Measurements from ENCODE around the gene XRCC6.
"Not testable (repeated sequence)": the region's sequence is repeated elsewhere in the genome, so short reads cannot be mapped to it uniquely, and the experiment has no call there.

XRCC6 gene

DNA sequence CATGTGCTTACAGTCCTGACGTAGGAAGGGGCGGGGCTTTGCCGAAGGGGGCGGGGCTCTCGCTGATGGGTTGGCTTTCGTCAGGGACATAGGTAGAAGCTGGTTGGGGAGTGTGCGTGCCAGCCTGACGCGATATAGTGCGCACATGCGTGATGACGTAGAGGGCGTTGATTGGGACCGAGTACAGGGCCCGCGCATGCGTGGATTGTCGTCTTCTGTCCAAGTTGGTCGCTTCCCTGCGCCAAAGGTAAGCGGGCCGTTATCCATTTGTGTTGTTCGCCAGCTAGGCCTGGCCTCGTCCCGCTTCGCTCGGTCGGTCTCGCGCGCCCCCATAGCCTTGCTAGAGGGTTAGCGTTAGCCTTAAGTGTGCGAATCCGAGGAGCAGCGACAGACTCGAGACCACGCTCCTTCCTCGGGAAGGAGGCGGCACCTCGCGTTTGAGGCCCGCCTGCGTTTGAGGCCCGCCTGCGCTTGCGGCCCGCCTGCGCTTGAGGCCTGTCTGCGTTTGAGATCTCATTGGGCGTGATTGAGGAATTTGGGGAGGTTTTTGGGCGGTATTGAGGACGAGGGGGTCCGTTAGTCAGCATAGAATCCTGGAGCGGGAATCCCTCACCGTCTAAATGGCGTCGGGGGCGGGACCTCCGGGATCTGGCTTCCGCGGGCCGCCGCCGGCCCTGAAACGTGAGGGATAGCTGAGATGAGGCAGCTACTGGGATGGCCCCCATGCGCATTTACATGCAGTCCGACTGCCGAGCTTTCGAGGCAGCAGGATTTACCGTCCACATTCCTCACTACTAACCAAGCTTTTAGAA, at the start of gene XRCC6:
Gene XRCC6 (plus strand): TSS at position 197 of the 812 bp plus-strand sequence. CDS start 710 bp downstream, outside the sequence.
- peak; percentile 100 for DNase-seq

DNA sequence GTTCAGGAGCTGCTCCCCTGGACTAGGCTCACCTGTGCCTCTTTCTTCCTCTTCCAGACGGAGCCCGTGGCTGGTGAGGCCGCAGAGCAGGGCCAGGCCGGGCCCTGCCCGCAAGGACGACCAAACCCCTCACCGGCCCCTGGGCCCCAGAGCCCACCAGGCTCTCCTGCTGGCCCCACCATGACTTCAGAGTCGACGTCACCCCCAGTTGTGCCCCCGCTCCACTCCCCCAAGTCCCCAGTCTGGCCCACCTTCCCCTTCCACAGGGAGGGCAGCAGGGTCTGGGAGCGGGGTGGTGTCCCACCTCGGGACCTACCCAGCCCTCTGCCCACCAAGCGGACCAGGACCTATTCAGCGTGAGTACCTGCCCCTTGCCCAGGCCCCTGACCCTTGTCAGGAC, 49.3 kb upstream of the XRCC6 start:
- no peak for DNase-seq

DNA sequence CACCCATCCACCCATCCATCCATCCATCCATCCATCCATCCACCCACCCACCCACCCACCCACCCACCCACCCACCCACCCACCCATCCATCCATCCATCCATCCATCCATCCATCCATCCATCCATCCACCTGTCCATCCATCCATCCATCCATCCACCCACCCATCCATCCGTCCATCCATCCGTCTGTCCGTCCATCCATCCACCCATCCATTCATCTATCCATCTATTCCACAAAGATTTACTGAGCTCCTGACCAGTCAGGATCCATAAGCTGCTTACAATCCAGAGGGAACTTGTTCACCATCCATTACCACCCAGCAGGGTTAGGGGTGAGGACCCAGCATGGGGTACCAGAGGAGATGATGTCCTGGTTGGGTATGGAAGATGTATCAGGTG, 48.8 kb upstream of the XRCC6 start:
- DNase-seq = not testable (repeated sequence)

DNA sequence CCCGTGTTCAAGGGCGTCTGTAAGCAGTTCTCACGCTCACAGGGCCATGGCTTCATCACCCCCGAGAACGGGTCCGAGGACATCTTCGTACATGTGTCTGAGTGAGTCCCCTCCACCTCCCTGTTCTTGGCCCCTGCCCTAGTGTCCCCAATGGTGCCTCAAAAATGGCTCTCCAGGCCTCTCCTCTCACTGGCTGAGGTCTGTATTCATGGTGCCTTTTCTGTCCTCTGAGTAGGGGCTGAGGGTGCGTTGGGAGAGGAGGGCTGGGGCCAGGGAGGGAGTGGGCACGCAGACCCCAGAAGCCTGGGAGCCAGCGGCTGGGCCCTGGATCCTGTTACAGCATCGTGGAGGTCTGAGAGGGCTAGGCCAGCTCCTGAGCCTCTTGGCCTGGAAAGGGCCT, 47.4 kb upstream of the XRCC6 start:
- DNase-seq = no peak

DNA sequence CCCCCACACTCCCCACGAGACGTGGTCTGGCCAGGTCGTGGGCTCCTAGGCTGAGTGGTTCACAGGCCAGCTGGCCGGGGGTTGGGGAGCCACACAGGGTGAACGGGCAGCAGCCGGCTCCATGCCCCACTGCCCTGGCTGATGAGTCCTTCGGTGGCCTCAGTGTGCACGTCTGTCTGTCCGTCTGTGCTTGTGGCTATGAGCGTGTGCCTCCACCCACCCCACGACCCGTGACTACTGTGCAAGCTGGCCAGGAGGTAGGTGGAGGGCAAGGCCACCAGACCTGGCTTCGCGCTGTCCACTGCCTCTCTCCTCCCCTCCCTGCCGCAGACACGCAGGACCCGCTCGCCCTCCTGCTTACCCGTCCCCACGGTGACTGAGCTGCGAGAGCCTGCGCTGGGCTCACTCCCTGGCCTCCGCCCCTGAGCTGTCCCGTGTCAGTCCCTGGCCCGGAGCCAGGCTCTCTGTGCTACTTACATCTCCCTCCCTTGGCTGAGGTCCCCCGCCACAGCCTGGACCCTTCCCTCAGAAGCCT, 46.2 kb upstream of the XRCC6 start:
- peak; percentile 46 for DNase-seq

DNA sequence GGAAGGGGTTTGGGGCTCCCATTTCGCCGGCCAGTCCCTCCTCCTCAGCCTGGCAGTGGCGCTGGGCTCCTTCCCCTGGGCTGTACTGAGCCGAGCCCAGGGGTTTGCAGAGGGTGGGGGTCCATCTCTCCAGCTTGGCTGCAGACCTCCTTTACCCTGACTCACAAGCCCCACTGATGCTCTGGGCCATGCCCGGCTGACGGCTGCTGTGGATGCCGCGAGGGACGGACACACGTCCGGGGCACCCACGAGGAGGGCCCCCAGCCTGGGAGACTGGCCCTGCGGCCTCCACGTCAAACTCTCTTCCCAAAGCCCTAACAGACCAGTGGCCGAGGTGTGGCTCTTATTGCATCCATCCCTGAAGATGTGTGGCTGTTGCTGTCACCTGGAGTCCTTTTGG, 45.6 kb upstream of the XRCC6 start:
- no peak for DNase-seq

DNA sequence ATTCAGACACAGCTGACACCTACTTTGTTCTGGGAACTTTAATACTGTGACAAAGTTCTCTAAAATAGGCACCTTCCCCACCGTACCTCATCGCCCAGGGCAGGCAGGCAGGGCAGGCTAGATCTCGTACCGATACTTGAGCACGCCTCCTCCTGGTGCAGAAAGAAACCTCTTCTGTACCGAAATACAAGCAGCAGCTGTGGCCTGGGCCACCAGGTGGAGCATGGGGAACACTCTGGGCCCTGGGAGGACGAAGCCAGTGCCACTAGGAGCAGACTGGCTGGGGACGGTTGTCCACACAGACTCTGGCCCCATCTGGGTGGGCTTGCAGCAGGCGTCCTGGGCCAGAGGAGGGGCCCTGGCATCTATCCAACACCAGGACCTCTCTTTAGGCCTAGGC, 44.2 kb upstream of the XRCC6 start:
- peak; percentile 90 for DNase-seq

DNA sequence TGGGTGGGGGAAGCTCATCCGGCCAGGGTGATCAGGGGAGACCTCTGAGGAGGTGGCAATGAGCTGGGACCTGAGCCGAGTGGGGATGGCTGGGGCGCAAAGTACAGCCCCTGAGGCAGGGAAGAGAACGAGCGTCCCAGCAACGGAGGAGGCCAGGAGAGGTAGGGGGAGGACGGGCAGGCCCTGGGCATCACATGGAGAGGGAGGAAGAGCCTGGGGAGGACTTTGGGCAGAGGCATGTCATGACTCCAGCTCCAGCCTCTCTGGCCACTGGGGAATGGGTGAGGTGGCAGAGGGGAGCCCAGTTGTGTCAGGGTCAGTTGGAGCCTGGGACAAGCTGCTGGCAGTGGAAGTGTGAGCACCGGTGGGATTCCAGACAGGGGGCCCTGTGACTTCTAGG, 43.0 kb upstream of the XRCC6 start:
- no peak for DNase-seq

DNA sequence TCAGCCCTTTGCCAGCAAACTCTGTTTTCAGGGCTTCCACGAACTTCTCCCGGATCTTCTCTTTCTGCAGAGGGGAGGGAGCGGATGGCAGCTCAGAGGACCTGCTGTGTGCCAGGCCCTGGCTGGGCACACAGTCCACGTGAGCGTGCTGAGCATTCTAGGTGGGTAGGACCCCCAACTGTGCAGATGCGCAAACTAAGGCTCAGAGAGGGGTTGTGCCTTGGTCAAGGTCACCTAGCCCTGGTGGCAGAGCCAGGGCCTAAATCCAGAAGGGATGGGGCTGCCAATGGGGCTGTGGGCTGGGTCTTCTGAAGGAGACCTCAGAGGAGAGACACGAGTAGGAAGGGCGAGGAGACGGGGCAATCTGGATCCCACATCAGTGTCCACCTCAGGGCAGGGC, 42.3 kb upstream of the XRCC6 start:
- DNase-seq = no peak

DNA sequence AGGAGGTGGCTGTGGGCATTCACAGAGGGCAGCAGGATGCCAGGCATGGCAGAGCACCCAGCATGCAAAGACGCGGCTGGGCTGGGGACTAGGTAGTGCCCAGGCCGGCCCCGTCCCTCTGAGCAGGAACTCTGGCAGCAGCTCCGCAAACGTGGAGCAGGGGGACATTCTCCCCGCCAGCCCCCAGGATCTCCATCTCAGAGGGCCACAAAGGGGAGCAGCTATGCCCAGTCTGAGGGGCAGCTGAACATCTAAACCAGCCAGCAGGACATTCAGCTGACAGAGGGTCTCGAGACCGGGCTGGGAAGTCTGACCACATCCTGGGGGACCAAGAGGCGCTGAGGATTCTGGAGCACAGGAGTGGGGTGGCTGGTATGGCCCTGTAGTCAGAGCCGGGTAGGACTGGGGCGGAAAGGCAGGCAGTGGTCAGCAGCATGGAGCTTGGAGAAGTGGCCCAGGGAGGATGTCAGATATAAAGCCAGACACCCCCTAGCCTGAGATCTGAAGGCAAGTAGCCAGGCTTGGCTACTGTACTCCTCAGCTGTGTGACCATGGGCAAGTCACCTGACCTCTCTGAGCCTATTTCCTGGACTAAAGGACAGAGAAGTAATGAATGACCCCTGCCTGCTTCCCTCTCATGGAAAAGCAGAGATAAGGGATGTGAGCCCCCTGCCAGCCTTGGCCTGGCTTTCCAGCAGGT, 41.6 kb upstream of the XRCC6 start:
- no peak for DNase-seq

DNA sequence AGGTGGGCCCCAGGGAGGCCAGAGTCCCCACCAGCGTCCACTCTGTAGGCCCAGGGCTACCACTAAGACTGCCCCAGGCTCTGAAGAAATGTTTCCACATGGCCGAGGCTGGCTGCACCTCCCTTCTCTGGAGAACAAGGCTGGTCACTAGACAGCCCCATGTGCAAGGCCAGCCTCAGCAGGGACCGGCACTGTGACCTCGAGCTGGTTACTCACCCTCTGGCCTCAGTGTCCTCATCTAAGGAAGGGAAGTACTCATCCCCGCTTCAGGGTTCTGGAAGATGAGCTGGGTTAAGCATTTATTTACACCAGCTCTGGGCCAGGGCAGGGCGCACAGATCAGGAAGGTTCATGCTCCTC, 41.1 kb upstream of the XRCC6 start:
- no peak for DNase-seq

DNA sequence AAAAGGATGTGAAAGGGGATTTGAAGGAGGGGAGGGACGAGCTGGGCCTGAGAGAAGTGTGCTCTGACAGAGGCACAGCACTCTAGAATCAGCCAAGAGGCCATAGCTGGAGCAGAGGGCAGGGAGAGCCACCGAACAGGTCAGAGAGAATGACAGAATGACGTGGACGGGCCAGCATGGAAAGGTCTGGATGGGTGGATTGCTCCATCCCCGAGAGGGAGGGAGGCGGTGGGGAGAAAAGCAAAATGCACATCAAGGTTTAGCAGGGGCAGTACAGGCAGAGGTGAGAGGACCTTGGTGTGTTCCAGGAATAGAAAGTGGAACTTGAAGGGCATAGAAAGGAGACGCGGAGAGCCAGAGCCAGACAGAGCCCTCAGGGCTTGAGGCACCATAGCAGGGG, 38.4 kb upstream of the XRCC6 start:
- DNase-seq = no peak

DNA sequence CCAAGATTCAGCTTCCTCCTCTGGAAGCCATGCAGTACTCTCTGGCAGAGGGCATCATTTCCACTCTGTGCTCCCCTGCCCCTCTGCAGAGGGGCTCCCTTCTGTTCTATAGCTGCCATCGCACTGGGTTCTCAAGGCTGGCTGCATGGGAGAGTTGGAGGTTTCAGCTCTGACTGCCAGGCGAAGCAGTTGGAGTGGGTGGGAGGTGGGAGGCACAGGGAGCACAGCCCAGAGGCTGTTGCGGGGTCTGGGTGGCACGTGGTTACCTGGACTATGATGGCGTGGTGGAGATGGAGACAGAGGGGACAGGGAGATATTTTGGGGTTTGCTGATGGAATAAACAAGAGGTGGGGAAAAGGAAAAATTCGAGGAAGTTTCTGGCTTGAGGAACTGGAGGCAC, 36.2 kb upstream of the XRCC6 start:
- DNase-seq = no peak

DNA sequence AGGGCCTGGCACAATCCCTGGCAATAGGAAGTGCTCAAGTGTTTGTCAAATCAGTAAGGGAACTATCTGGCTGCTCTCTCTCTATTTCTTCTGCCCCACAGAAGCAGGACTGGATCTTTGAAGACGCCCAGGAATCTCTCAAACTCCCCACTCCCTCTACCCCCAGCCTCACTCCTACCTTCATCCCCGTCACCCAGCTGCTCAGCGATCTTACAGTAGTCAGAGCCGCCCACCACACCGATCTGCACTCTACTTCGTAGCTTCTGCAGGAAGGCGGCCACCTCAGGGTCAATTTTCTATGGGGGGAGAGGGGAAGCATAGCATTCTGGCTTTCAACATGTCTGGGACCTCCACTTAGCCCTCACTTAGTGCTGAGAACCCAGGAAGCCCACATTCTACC, 35.2 kb upstream of the XRCC6 start:
- DNase-seq = no peak

DNA sequence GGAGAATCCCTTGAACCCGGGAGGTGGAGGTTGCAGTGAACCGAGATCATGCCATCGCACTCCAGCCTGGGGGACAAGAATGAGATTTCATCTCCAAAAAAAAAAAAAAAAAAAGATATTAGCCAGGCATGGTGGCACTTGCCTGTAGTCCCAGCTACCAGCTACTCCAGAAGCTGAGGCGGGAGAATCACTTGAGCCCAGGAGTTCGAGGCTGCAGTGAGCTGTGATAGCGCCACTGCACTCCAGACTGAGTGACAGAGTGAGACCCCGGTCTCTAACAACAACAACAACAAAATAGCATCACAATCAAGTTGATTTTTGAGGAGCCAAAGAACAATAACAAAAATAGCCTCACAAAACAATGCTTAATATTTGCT, 33.8 kb upstream of the XRCC6 start:
- no peak for DNase-seq

DNA sequence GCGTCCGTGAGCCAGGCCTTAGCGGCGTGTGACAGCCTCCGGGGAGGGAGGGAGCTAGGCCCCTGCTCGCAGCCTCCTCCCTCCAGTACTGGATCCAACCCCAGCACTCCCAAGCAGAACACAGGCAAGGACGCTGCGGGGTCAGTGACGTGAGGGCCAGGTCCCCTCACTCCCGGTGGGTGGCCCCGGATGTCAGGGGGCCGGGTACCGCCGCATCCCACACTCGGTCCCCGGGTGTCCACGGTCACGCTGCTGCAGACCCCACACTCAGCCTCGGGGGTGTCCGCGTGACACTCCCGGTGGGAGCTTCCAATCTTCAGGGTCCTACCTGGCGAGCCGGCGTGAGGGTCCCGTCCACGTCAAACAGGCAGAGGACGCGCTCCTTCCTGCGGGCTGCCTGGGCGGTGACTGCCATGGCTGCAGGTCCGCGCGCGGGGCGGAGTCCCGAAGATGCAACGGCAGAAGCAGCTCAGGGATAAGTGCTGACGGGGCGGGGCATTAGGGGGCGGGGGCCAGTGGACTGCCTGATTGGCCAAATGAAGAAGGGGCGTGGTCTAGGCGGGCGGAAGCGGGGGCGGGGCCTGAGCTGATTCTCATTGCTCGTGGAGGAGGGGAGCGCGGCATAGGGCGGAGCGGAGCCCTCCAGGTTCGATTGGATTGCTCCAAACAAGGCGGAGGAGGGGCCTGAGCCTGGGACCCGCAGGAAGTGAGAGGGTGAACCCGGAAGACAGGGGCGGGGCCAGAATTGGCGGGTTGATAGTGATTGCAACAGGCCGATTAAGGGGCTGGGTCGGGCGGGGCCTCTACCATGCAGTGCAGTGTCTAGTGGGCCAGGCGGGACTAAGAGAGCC, 31.5 kb upstream of the XRCC6 start, which contains the start of gene PMM1:
Gene PMM1 (minus strand): TSS at position 450 of the 851 bp plus-strand sequence. CDS start 35 bp downstream, at position 415.
- DNase-seq = peak; percentile 100

DNA sequence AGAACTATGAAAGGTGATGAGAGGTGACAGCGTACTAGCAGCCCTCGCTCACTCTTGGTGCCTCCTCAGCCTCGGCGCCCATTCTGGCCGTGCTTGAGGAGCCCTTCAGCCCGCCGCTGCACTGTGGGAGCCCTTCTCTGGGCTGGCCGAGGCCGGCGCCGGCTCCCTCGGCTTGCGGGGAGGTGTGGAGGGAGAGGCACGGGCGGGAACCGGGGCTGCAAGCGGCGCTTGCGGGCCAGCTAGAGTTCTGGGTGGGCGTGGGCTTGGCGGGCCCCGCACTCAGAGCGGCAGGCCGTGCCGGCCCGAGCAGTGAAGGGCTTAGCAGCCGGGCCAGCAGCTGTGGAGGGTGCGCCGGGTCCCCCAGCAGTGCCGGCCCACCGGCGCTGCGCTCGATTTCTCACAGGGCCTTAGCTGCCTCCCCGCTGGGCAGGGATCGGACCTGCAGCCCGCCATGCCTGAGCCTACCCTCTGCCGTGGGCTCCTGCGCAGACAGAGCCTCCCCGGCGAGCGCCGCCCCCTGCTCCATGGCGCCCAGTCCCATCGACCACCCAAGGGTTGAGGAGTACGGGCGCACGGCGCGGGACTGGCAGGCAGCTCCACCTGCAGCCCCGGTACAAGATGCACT, 27.6 kb upstream of the XRCC6 start:
- DNase-seq = not testable (repeated sequence)

DNA sequence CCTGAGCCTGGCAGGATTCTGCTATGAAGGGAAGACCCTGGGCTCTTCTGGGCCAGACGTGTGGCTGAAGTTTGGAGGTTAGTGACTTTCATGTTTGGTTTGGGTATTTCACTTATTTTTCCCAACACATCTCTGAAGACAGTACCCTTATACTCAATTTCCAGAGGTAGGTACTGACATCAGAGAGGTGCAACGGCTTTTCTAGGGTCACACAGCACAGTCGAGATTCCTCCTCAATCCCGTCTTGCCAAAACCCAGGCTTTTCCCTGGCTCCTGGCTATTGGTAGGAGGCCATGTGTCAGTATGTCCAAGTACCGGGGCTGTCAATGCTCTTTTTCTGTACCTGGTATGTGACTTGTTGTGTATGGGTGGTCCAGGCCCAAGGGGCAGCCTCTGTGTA, 25.4 kb upstream of the XRCC6 start:
- DNase-seq = no peak

DNA sequence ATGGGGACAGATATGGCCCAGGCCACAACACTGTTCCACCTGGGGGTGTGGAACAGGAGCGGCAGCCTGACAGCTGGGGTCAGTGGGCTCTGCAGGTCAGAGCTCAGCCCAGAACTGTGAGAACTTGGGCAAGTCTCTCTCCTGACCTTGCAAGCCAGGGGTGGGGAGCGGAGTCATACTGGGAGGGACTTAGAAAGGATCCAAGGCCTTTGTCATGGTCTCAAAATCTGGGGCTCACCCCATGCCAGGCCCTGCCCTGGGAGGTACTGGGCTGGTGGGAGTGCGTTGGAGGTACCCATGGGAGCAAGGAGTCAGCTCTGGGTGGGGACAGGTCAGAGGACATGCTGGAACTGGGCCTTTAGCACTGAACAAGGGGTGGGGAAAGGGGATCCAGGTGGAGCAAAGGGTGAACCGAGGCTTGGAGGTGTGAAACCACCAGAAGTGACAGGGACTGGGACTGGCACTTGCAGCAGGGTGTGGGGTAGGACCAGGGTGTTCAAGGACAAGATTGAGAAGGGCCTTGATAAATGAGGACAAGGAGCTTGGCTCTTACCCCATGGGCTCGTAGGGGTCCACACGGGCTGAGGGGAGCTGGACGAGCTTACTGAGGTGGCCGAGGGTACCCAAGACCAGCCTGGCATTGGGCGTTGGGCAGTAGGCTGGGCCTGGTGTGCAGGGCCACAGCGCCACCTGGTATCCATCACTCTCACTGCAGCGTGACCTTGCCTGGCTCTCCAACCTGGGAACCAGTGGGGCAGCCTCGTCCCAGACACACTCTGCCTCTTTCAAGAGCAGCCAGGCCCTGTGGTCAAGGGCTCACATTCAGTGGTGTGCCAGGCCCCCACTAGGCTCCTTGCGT, 24.1 kb upstream of the XRCC6 start:
- DNase-seq = peak; percentile 81

DNA sequence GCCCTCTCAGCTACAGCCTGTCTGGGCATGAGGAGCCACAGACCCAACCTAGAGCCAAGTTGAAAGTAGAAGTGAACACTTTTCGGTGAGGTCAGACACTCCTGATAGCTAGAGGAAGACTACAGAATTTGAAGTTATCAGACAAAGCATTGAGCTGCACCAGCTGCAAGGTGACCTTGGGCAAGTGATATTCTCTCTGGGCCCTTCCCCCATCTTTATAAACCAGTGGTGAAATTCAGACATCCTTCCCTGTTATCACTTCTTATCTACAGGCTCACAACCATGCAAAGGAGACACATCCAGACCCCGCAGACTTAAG, 23.5 kb upstream of the XRCC6 start:
- DNase-seq = peak; percentile 36

DNA sequence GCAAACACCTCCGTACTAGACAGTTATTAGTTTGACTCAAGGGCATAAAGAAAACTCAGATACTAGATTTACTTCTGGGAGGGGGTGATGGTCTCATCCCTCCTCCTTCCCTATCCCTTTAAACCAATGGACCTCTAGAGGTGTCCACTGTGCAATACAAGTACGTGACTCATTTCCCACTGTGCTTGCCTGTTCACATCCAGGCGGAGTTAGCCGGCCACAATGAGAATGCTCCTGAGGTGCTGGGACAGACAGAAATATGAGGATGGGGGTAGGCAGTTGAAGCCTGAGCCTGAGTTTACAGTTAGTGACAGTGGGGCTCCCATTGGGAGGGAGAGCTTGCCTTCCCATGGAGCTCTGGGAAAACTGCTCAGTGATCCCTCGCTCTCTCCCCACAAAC, 23.0 kb upstream of the XRCC6 start:
- DNase-seq = no peak
